ENCODE measurements around the gene SAMD4B.

SAMD4B gene

DNA sequence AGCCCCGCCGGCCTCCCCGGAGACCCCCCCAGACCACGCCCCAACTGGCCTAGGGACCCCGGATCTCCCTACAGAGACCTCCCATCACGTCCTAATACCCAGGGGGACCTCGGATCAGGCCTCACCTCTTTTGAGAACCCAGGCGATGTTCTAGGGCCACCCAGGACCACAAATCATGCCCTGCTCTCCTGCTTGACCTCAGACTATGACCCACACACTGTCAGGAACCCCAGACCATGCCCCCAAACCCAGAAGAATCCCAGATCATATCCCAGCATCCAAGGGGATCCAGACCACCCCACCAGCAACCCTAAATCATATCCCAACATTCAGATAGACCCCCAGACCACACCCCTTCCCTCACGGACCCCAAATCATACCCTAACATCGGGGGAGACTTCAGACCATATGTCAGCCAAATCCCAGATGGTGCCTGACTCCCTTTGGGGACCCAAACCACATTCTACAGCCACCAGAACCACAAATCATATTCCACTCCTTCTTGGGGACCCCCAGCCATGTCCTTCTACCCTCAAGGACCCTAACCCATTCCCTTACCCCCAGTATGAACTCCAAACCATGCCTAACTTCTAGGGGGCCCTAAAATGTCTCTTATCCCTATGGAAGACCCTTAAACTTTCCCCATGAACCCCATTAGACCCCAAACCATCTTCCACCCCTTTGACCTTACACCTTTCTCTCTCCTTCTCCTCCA lies 20.9 kb upstream of the SAMD4B start:
- Histone ChIP-seq H3K18ac (ENCODE audit: low read length) (peak overlapping the region; percentile 87), H3K4ac (ENCODE audit: low read length) (no peak overlapping the region), H4K91ac (ENCODE audit: low read depth, low read length, poor library complexity) (no peak overlapping the region), H3K14ac (ENCODE audit: low read length) (no peak overlapping the region), H2AFZ (ENCODE audit: low read length) (peak overlapping the region; percentile 0), H3K79me1 (ENCODE audit: low read depth, low read length) (no peaks in the 10 kb centered on the region), H4K8ac (ENCODE audit: low read depth, low read length) (no peak overlapping the region), H2BK15ac (ENCODE audit: low read length) (peak overlapping the region; percentile 17), H3K4me1 (ENCODE audit: control insufficient read depth in 2 of 2, insufficient read depth in 1 of 2, low read depth in 1 of 2, low read length in 2 of 2) (peaks cover 5 to 8% of the 10 kb centered on the region in 2 donors), H3K27me3 (ENCODE audit: control insufficient read depth in 3 of 3, insufficient read depth in 3 of 3, low read depth in 1 of 3, low read length in 3 of 3) (peaks cover 0 to 27% (median 9%) of the 10 kb centered on the region in 3 experiments), H3K23ac (ENCODE audit: low read depth, low read length, poor library complexity) (no peak overlapping the region), H3K27ac (replicated peaks; ENCODE audit: low read length) (peak overlapping the region; percentile 1), H3K36me3 (replicated peaks in 1 of 2; ENCODE audit: control insufficient read depth in 2 of 2, insufficient read depth in 2 of 2, low read length in 2 of 2) (no peaks in the 10 kb centered on the region), H2BK5ac (ENCODE audit: low read length) (no peak overlapping the region), H2AK5ac (ENCODE audit: low read depth, low read length) (no peak overlapping the region), H2BK120ac (ENCODE audit: low read depth, low read length) (no peak overlapping the region), H2BK12ac (ENCODE audit: low read length) (no peak overlapping the region), H3K4me2 (ENCODE audit: insufficient read depth, low read length, poor library complexity, severe bottlenecking) (no peak overlapping the region), H3K9ac (ENCODE audit: low read depth, low read length, poor library complexity) (peak overlapping the region; percentile 54), H3K9me3 (replicated peaks in 1 of 2; ENCODE audit: control insufficient read depth in 2 of 2, insufficient read depth in 1 of 2, low read depth in 1 of 2, low read length in 2 of 2) (no peaks in the 10 kb centered on the region), H3K4me3 (ENCODE audit: low read length in 2 of 2) (peak overlapping the region in 1 of 2 donors; percentile 43)
- WGBS, 2 donors (ENCODE audit: extremely low coverage in 2 of 2, insufficient read length in 2 of 2, insufficient replicate concordance in 1 of 2), result no CpG with 5 or more reads among the region's 10 CpGs
- DNase-seq (ENCODE audit: low spot score), result no peak

DNA sequence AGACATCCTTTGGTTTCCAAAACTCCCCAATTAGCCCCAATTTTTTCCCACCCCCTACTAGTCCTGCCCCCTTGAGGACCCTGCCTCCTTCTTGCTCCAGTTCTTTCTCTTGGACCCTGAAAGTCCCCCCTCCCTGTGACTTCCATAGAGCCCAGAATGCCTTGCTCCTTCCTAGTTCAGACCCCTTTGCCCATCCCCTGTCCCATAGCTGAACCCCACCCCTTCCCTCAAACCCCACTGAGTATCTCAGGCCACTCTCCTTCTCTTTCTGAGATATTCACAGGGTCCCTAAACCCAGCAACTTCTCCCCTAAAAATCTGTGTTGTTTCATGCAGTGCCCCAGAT lies 20.4 kb upstream of the SAMD4B start:
- Histone ChIP-seq H3K4me3 (ENCODE audit: low read length in 2 of 2) (no peak overlapping the region), H4K8ac (ENCODE audit: low read depth, low read length) (no peak overlapping the region)

DNA sequence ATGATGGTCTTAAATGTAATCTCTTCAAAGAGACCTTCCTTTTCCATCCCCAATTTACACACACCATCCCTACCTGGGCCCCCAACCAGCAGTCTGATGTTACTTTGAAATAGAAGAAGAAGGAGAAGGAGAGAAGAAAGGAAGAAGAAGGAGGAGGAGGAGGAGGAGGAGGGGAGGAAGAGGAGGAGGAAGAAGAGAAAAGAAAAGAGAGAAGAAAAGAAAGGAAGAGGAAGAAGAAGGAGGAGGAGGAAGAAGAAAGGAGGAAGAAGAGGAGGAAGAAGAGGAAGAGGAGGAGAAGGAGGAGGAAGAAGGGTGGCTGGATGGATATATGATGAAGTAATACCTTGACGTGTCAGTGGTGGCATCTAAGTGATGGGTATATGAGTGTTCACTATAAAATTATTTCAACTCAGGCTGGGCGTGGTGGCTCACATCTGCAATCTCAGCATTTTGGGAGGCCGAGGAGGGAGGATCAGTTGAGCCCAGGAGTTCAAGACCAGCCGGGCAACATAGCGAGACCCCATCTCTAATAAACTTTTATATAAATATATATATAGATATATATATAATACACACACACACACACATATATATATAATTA lies 17.9 kb upstream of the SAMD4B start:
- no peak overlapping the region for H4K91ac ChIP-seq (ENCODE audit: low read depth, low read length, poor library complexity)
- H3K27me3 ChIP-seq (ENCODE audit: control insufficient read depth in 3 of 3, insufficient read depth in 3 of 3, low read depth in 1 of 3, low read length in 3 of 3), result peaks cover 0 to 18% (median 9%) of the 10 kb centered on the region in 3 experiments
- no peaks in the 10 kb centered on the region for H3K36me3 ChIP-seq (replicated peaks in 1 of 2; ENCODE audit: control insufficient read depth in 2 of 2, insufficient read depth in 2 of 2, low read length in 2 of 2)
- H3K14ac ChIP-seq (ENCODE audit: low read length), result no peak overlapping the region
- no peak overlapping the region for H3K23ac ChIP-seq (ENCODE audit: low read depth, low read length, poor library complexity)
- H2AK5ac ChIP-seq (ENCODE audit: low read depth, low read length), result no peak overlapping the region
- no peak overlapping the region for H3K4ac ChIP-seq (ENCODE audit: low read length)
- H3K4me3 ChIP-seq (ENCODE audit: low read length in 2 of 2), result no peak overlapping the region
- no peak overlapping the region for H3K4me2 ChIP-seq (ENCODE audit: insufficient read depth, low read length, poor library complexity, severe bottlenecking)
- DNase-seq (ENCODE audit: low spot score), result no peak
- H2BK12ac ChIP-seq (ENCODE audit: low read length), result no peak overlapping the region
- no peak overlapping the region for H2AFZ ChIP-seq (ENCODE audit: low read length)
- H4K8ac ChIP-seq (ENCODE audit: low read depth, low read length), result no peak overlapping the region
- no peak overlapping the region for H2BK120ac ChIP-seq (ENCODE audit: low read depth, low read length)
- no CpG with 5 or more reads among the region's 5 CpGs for WGBS, 2 donors (ENCODE audit: extremely low coverage in 2 of 2, insufficient read length in 2 of 2, insufficient replicate concordance in 1 of 2)
- no peak overlapping the region for H3K18ac ChIP-seq (ENCODE audit: low read length)
- H3K9ac ChIP-seq (ENCODE audit: low read depth, low read length, poor library complexity), result no peak overlapping the region
- no peak overlapping the region for H3K27ac ChIP-seq (replicated peaks; ENCODE audit: low read length)
- H2BK5ac ChIP-seq (ENCODE audit: low read length), result no peak overlapping the region
- H3K9me3 ChIP-seq (replicated peaks in 1 of 2; ENCODE audit: control insufficient read depth in 2 of 2, insufficient read depth in 1 of 2, low read depth in 1 of 2, low read length in 2 of 2), result no peaks in the 10 kb centered on the region
- no peaks in the 10 kb centered on the region for H3K79me1 ChIP-seq (ENCODE audit: low read depth, low read length)
- peaks cover 15 to 18% of the 10 kb centered on the region in 2 donors for H3K4me1 ChIP-seq (ENCODE audit: control insufficient read depth in 2 of 2, insufficient read depth in 1 of 2, low read depth in 1 of 2, low read length in 2 of 2)
- no peak overlapping the region for H2BK15ac ChIP-seq (ENCODE audit: low read length)

More for the DNA sequence above, 20.4 kb upstream of the SAMD4B start:
- no peak overlapping the region for H4K91ac ChIP-seq (ENCODE audit: low read depth, low read length, poor library complexity)
- no peaks in the 10 kb centered on the region for H3K9me3 ChIP-seq (replicated peaks in 1 of 2; ENCODE audit: control insufficient read depth in 2 of 2, insufficient read depth in 1 of 2, low read depth in 1 of 2, low read length in 2 of 2)
- H3K27ac ChIP-seq (replicated peaks; ENCODE audit: low read length), result no peak overlapping the region
- H3K27me3 ChIP-seq (ENCODE audit: control insufficient read depth in 3 of 3, insufficient read depth in 3 of 3, low read depth in 1 of 3, low read length in 3 of 3), result peaks cover 0 to 27% (median 9%) of the 10 kb centered on the region in 3 experiments
- no peak overlapping the region for H3K4me2 ChIP-seq (ENCODE audit: insufficient read depth, low read length, poor library complexity, severe bottlenecking)
- H3K9ac ChIP-seq (ENCODE audit: low read depth, low read length, poor library complexity), result no peak overlapping the region
- no peak for DNase-seq (ENCODE audit: low spot score)
- H2AK5ac ChIP-seq (ENCODE audit: low read depth, low read length), result no peak overlapping the region
- H3K36me3 ChIP-seq (replicated peaks in 1 of 2; ENCODE audit: control insufficient read depth in 2 of 2, insufficient read depth in 2 of 2, low read length in 2 of 2), result no peaks in the 10 kb centered on the region
- no peak overlapping the region for H3K18ac ChIP-seq (ENCODE audit: low read length)
- H3K14ac ChIP-seq (ENCODE audit: low read length), result no peak overlapping the region
- H2BK12ac ChIP-seq (ENCODE audit: low read length), result no peak overlapping the region
- H3K79me1 ChIP-seq (ENCODE audit: low read depth, low read length), result no peaks in the 10 kb centered on the region
- H2BK120ac ChIP-seq (ENCODE audit: low read depth, low read length), result no peak overlapping the region
- H2BK15ac ChIP-seq (ENCODE audit: low read length), result no peak overlapping the region
- H3K4ac ChIP-seq (ENCODE audit: low read length), result no peak overlapping the region
- no peak overlapping the region for H2AFZ ChIP-seq (ENCODE audit: low read length)
- peaks cover 5 to 8% of the 10 kb centered on the region in 2 donors for H3K4me1 ChIP-seq (ENCODE audit: control insufficient read depth in 2 of 2, insufficient read depth in 1 of 2, low read depth in 1 of 2, low read length in 2 of 2)
- H2BK5ac ChIP-seq (ENCODE audit: low read length), result no peak overlapping the region
- H3K23ac ChIP-seq (ENCODE audit: low read depth, low read length, poor library complexity), result no peak overlapping the region

DNA sequence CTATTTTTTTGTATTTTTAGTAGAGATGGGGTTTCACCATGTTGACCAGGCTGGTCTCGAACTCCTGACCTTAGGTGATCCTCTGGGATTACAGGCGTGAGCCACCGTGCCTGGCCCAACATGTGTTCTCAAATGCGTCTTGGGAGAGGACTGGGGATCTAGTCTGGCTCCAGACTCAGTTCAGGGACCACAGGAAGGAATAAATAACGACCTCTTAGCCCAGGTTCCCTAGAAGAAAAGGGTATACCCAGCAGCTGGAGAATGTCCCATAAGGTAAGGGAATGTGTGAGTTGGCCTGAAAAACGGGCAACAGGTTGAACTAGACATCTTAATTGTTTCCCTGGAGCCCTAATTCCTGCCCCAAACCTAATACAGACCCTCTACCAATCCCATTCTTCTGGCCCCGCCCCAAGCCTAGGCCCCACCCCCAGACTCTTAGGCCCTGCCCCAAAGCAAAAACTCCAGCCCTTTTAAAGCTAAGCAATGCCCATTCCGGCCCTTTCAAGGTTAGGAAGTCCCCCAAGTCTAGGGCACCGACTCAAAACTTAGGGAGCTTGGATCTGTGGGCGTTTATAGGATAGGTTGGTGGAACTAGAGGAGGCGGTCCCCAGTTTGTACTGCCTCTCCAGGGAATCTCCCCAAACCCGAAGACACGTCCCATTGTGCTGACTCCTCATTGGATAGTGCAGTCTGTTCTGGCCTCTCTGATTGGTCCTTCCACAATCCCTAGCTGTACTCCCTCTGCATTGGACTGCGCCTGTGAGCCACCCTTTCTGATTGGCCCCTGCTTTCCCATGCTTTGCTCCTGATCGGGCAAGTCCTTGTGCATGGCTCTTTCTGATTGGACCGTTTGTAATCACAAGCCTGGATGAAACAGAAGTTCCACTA lies 16.2 kb upstream of the SAMD4B start:
- Histone ChIP-seq H2AK5ac (ENCODE audit: low read depth, low read length) (no peak overlapping the region), H3K4ac (ENCODE audit: low read length) (no peak overlapping the region), H2BK12ac (ENCODE audit: low read length) (no peak overlapping the region), H3K79me1 (ENCODE audit: low read depth, low read length) (no peaks in the 10 kb centered on the region), H3K9me3 (replicated peaks in 1 of 2; ENCODE audit: control insufficient read depth in 2 of 2, insufficient read depth in 1 of 2, low read depth in 1 of 2, low read length in 2 of 2) (no peaks in the 10 kb centered on the region), H3K23ac (ENCODE audit: low read depth, low read length, poor library complexity) (no peak overlapping the region), H3K4me3 (ENCODE audit: low read length in 2 of 2) (no peak overlapping the region), H3K27me3 (ENCODE audit: control insufficient read depth in 3 of 3, insufficient read depth in 3 of 3, low read depth in 1 of 3, low read length in 3 of 3) (peaks cover 0 to 12% (median 3%) of the 10 kb centered on the region in 3 experiments), H4K91ac (ENCODE audit: low read depth, low read length, poor library complexity) (no peak overlapping the region), H3K27ac (replicated peaks; ENCODE audit: low read length) (no peak overlapping the region), H4K8ac (ENCODE audit: low read depth, low read length) (no peak overlapping the region), H3K36me3 (replicated peaks in 1 of 2; ENCODE audit: control insufficient read depth in 2 of 2, insufficient read depth in 2 of 2, low read length in 2 of 2) (no peaks in the 10 kb centered on the region), H3K9ac (ENCODE audit: low read depth, low read length, poor library complexity) (no peak overlapping the region), H2AFZ (ENCODE audit: low read length) (no peak overlapping the region), H3K18ac (ENCODE audit: low read length) (no peak overlapping the region), H3K4me1 (ENCODE audit: control insufficient read depth in 2 of 2, insufficient read depth in 1 of 2, low read depth in 1 of 2, low read length in 2 of 2) (peaks cover 11 to 13% of the 10 kb centered on the region in 2 donors), H3K14ac (ENCODE audit: low read length) (no peak overlapping the region), H2BK15ac (ENCODE audit: low read length) (no peak overlapping the region), H2BK5ac (ENCODE audit: low read length) (no peak overlapping the region), H3K4me2 (ENCODE audit: insufficient read depth, low read length, poor library complexity, severe bottlenecking) (no peak overlapping the region), H2BK120ac (ENCODE audit: low read depth, low read length) (no peak overlapping the region)
- DNase-seq (ENCODE audit: low spot score), result no peak
- WGBS, 2 donors (ENCODE audit: extremely low coverage in 2 of 2, insufficient read length in 2 of 2, insufficient replicate concordance in 1 of 2), result no CpG with 5 or more reads among the region's 16 CpGs

Data from neuronal stem cell (in vitro differentiated cells).